GM23248 (cell line): ENCODE measurements around the gene ANKDD1A. TPM values are rescaled to one million over a fixed set of nuclear protein-coding genes. Genes with fewer than 3 reads are reported as not detected.

Experiments used
- DNase-seq: peaks from one replicate; pipeline ENCODE4 v3.0.0-alpha.2; 2015
- H2AFZ ChIP-seq: fragments of 200-600 bp; sonication (generic); 2 replicates; pipeline ENCODE4 v1.6.1; 2016; ENCODE audit warnings: antibody characterized with exemption
- H3F3A ChIP-seq: fragments of 200-600 bp; sonication (generic); 2 replicates; pipeline ENCODE4 v1.6.1; 2016; ENCODE audit warnings: mild to moderate bottlenecking, antibody characterized with exemption, mixed run types; ENCODE audit not compliant: insufficient read depth
- H3K27ac ChIP-seq: fragments of 200-600 bp; sonication (generic); 2 replicates; pipeline ENCODE4 v1.5.1; 2016; ENCODE audit warnings: mild to moderate bottlenecking
- H3K27me3 ChIP-seq: fragments of 200-600 bp; sonication (generic); replicated peaks from 2 replicates; pipeline ENCODE4 v1.6.1; 2016; ENCODE audit warnings: mild to moderate bottlenecking; ENCODE audit not compliant: insufficient read depth
- H3K36me3 ChIP-seq: fragments of 200-600 bp; sonication (generic); 2 replicates; pipeline ENCODE4 v1.6.1; 2016; ENCODE audit warnings: low read depth, mild to moderate bottlenecking
- H3K4me1 ChIP-seq: fragments of 200-600 bp; sonication (generic); 2 replicates; pipeline ENCODE4 v1.6.1; 2016; ENCODE audit warnings: mild to moderate bottlenecking; ENCODE audit not compliant: insufficient read depth
- H3K4me2 ChIP-seq: fragments of 200-600 bp; sonication (generic); one replicate; pipeline ENCODE4 v1.6.1; 2016; ENCODE audit warnings: mild to moderate bottlenecking; ENCODE audit not compliant: unreplicated experiment
- H3K4me3 ChIP-seq: fragments of 200-600 bp; sonication (generic); 2 replicates; pipeline ENCODE4 v1.5.1; 2016; ENCODE audit warnings: mild to moderate bottlenecking
- H3K79me2 ChIP-seq: fragments of 200-600 bp; sonication (generic); 2 replicates; pipeline ENCODE4 v1.6.1; 2016; ENCODE audit warnings: mild to moderate bottlenecking; ENCODE audit not compliant: insufficient read depth
- H3K9ac ChIP-seq: fragments of 200-600 bp; sonication (generic); 2 replicates; pipeline ENCODE4 v1.6.1; 2016; ENCODE audit warnings: mild to moderate bottlenecking
- H3K9me2 ChIP-seq: fragments of 200-600 bp; sonication (generic); 2 replicates; pipeline ENCODE4 v1.6.1; 2016; ENCODE audit warnings: mixed run types, mild to moderate bottlenecking, moderate library complexity; ENCODE audit not compliant: insufficient read depth
- H3K9me3 ChIP-seq: fragments of 200-600 bp; sonication (generic); one replicate; pipeline ENCODE4 v1.6.1; 2017; ENCODE audit warnings: low read depth
- H4K20me1 ChIP-seq: fragments of 200-600 bp; sonication (generic); 2 replicates; pipeline ENCODE4 v1.6.0; 2016; ENCODE audit not compliant: insufficient read depth
- EZH2 ChIP-seq: fragments of 200-600 bp; sonication (generic); IDR thresholded peaks from 2 replicates; pipeline ENCODE4 v1.6.1; 2018; ENCODE audit warnings: antibody characterized with exemption, mild to moderate bottlenecking; ENCODE audit not compliant: insufficient read depth, poor library complexity, severe bottlenecking
- EZH2phosphoT487 ChIP-seq: fragments of 200-600 bp; sonication (generic); IDR thresholded peaks from 2 replicates; pipeline ENCODE4 v1.6.1; 2018; ENCODE audit warnings: antibody characterized with exemption, moderate library complexity, mild to moderate bottlenecking, low read depth; ENCODE audit not compliant: insufficient read depth
- WGBS, 2 experiments: methylation state at CpG; one replicate each; pipeline ENCODE4 v1.1.6; 2015 to 2017; ENCODE audit warnings: low lambda C conversion rate in 2 of 2, low coverage in 1 of 2; ENCODE audit errors: missing lambda C conversion rate in 2 of 2; 5-methylcytosine and 5-hydroxymethylcytosine counted together
- in situ Hi-C: fragments of 300-500 bp; cut with MboI; formaldehyde crosslinking; loops from 2 replicates; pipeline ENCODE4 v1.15.0; 2020
- polyA plus RNA-seq: library from polyadenylated mRNA; unstranded; fragments of >200 nt; fragmentation: Nextera tagmentation; extraction: Ambion mirVana; gene quantifications from 2 replicates; pipeline ENCODE4 v1.2.1, GENCODE V29; 2016
- total RNA-seq: library from RNA; depleted of rRNA; stranded (reverse); fragments of >200 nt; shearing (Covaris generic); gene quantifications from 2 replicates; pipeline ENCODE4 v1.2.3, GENCODE V29; 2014

The ANKDD1A gene
- total and polyA plus RNA-seq, 2 experiments from 2014 or later: 2.7 to 3.1 TPM

- no peaks in the 10 kb centered on the region for H3K79me2 ChIP-seq
- H3K4me2 ChIP-seq: no peak overlapping the region
- in situ Hi-C loops: no loop called here
- no peaks in the 10 kb centered on the region for H3K36me3 ChIP-seq
- no peak overlapping the region for H3K4me3 ChIP-seq
- DNase-seq: no peak
- TF ChIP-seq EZH2phosphoT487: no peak
- TF ChIP-seq EZH2: no peak
- H3K9me3 ChIP-seq: no peaks in the 10 kb centered on the region
- H3K27ac ChIP-seq: no peak overlapping the region
- 93 to 96% methylated on average over 8 of the region's 8 CpGs for WGBS, 2 experiments
- peaks cover 41% of the 10 kb centered on the region for H3K4me1 ChIP-seq
- no peak overlapping the region for H3K9ac ChIP-seq
- H3K27me3 ChIP-seq: no peaks in the 10 kb centered on the region
- no peaks in the 10 kb centered on the region for H4K20me1 ChIP-seq
- H3F3A ChIP-seq: peaks cover 17% of the 10 kb centered on the region
- no peaks in the 10 kb centered on the region for H3K9me2 ChIP-seq
- H2AFZ ChIP-seq: no peak overlapping the region
These were observed 18.8 kb upstream of the ANKDD1A start for GRCh38 chr15:64892847-64893403.

GRCh38 chr15:64893481-64894394 lies 18.0 kb upstream of the ANKDD1A start:
- H2AFZ ChIP-seq: peak overlapping the region; percentile 91
- TF ChIP-seq EZH2: no peak
- no peak for TF ChIP-seq EZH2phosphoT487
- H3F3A ChIP-seq: peaks cover 20% of the 10 kb centered on the region
- H3K27ac ChIP-seq: peak overlapping the region; percentile 17
- no peaks in the 10 kb centered on the region for H3K27me3 ChIP-seq
- peak overlapping the region; percentile 47 for H3K9ac ChIP-seq
- in situ Hi-C loops: no loop called here
- H3K9me2 ChIP-seq: no peaks in the 10 kb centered on the region
- no peaks in the 10 kb centered on the region for H3K79me2 ChIP-seq
- peak; percentile 88 for DNase-seq
- peak overlapping the region; percentile 36 for H3K4me3 ChIP-seq
- H3K4me2 ChIP-seq: peak overlapping the region; percentile 62
- WGBS, 2 experiments: 34 to 36% methylated on average over 41 to 44 of the region's 44 CpGs
- H3K36me3 ChIP-seq: no peaks in the 10 kb centered on the region
- H3K9me3 ChIP-seq: no peaks in the 10 kb centered on the region
- peaks cover 44% of the 10 kb centered on the region for H3K4me1 ChIP-seq
- H4K20me1 ChIP-seq: no peaks in the 10 kb centered on the region

DNA sequence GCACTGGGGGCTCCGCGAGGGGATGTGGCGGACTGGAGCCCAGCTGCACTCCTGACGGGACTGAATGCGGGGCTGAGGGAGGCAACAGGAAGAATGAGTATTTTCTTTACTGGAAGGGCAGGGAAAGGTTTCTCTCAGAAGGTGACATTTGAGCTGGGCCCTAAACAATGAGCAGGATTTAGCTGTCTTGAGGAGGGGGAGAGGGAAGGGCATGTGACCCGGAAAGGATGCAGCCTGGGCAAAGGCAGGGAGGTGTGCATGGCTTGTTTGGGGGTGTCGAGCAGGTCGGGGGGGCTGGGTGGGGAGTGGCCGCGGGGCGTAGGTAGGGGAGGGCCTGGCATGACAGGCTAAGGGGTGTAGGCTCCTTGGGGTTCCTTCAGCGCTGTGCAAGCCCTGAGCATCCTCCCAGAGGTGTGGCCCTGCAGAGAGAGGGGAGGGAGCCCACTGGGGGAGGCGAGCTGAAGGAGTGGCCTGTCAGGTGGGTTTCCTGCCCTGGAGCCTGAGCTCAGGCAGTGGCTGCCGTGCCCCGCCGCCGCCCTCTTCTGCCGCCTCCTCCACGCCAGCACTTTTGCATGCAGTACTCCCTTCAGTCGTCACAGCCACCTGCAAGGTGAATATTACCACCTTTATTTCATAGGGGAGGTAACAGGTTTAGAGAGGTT lies 17.2 kb upstream of the ANKDD1A start:
- Histone ChIP-seq H3F3A (peaks cover 20% of the 10 kb centered on the region), H3K9ac (peak overlapping the region; percentile 47), H3K79me2 (no peaks in the 10 kb centered on the region), H3K4me2 (peak overlapping the region; percentile 87), H2AFZ (peak overlapping the region; percentile 91), H3K4me3 (peak overlapping the region; percentile 36), H3K9me3 (no peaks in the 10 kb centered on the region), H3K9me2 (no peaks in the 10 kb centered on the region), H3K27me3 (no peaks in the 10 kb centered on the region), H3K4me1 (peaks cover 44% of the 10 kb centered on the region), H3K36me3 (no peaks in the 10 kb centered on the region), H4K20me1 (no peaks in the 10 kb centered on the region), H3K27ac (peak overlapping the region; percentile 17)
- in situ Hi-C loops: no loop called here
- no peak for DNase-seq
- TF ChIP-seq EZH2 (no peak), EZH2phosphoT487 (no peak)
- WGBS, 2 experiments: 60 to 61% methylated on average over 12 to 19 of the region's 20 CpGs

DNA sequence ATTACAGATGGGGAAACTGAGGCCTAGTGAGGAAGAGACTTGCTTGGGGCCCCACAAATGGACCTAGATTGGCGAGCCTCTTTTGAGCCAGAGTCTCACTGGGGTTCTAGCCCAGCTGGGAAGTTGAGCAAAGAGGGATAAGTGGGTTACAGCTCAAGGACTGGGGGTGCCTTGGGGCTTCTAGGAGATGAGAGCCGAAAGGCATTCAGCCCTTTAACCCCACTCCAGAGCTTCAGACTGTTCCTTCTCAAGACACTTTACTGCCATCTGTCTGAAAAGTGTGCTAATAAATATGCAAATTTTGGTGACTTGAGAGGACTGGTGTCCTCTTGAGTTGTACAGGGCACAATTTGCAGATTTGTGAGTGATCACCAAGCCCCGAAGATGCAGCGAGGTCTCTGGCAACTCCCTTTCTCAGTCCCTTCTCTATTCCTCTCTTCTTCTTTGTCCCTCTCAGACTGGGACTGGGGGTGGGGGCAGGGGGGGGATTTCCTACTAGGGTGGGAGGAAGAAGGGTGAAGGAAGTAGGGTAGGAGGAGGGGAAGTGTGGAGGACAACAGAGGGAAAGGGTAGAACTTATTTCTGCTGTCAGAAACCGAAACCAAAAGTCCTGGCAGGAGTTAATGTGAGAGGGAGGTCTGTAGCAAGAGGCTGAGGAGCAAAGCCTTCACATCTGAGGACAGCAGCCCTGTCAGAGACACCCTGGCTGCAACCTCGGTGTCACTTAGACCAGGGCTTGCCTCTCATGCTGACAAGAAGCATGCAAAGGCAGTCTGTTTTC lies 16.2 kb upstream of the ANKDD1A start:
- TF ChIP-seq EZH2phosphoT487 (no peak), EZH2 (no peak)
- H3K27ac ChIP-seq: peak overlapping the region; percentile 42
- WGBS, 2 experiments: 22 to 24% methylated on average over 5 to 6 of the region's 6 CpGs
- H3K36me3 ChIP-seq: no peaks in the 10 kb centered on the region
- no peaks in the 10 kb centered on the region for H3K9me2 ChIP-seq
- H4K20me1 ChIP-seq: no peaks in the 10 kb centered on the region
- DNase-seq: peak; percentile 68
- peak overlapping the region; percentile 84 for H2AFZ ChIP-seq
- no peaks in the 10 kb centered on the region for H3K79me2 ChIP-seq
- in situ Hi-C loops: no loop called here
- H3K9me3 ChIP-seq: no peaks in the 10 kb centered on the region
- H3K4me1 ChIP-seq: peaks cover 44% of the 10 kb centered on the region
- H3K4me3 ChIP-seq: peak overlapping the region; percentile 64
- peak overlapping the region; percentile 69 for H3K9ac ChIP-seq
- H3K27me3 ChIP-seq: no peaks in the 10 kb centered on the region
- peak overlapping the region; percentile 87 for H3K4me2 ChIP-seq
- H3F3A ChIP-seq: peaks cover 20% of the 10 kb centered on the region
